Amygdala (tissue), 56 donors: ENCODE data around the gene RBM25.
"Not testable (repeated sequence)": the region's sequence is repeated elsewhere in the genome, so short reads cannot be mapped to it uniquely, and the experiment has no call there.

Source experiments
- DNase-seq, 56 donors: peaks; one replicate each; lab custom pipeline; 2025; lab: John Stamatoyannopoulos, UW

The RBM25 gene

GRCh38 chr14:73058224-73058921, at the start of gene RBM25:
Gene RBM25, plus strand, starts transcription at chr14:73058534. Its CDS starts 13,108 bp downstream, at chr14:73071642.
- DNase-seq: peak; percentile 67 to 98 (median 94)

- not testable (repeated sequence) for DNase-seq
Observed at GRCh38 chr14:73011189-73011588, 47.1 kb upstream of the RBM25 start.

GRCh38 chr14:73014105-73014504, 44.2 kb upstream of the RBM25 start:
- DNase-seq: no peak

DNA sequence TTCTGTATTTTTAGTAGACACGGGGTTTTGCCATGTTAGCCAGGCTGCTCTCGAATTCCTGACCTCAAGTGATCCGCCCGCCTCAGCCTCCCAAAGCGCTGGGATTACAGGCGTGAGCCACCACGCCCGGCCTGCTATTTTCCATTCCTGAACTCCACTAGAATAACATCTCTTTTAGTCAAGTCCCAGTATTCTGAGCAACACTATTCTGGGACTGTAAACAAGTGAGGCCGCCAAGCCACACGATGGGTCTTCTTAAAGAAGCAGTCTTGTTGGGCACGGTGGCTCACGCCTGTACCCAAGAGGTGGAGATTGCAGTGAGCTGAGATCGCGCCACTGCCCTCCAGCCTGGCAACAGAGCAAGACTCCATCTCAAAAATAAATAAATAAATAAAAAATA, 42.8 kb upstream of the RBM25 start:
- DNase-seq: not testable (repeated sequence)

- not testable (repeated sequence) for DNase-seq
Observed at GRCh38 chr14:73016011-73016410, 42.3 kb upstream of the RBM25 start.

DNA sequence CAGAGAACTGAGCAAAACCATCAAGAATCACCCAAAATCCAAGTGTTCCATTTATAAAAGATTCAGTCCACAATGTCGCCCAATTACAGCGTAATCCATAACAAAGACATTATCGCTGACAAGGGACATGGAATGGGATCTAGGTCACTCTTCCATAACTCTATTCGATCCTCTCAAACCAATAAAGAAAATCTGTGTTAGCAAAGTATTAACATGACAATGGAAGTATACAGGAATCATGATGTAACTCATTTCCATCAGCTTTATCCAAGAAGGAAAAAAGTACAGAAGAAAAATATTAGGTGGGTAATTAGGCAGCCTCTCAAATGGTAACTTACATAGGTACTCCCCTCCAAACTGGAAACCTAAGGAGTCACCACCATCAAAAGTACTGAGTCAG, 36.3 kb upstream of the RBM25 start:
- no peak for DNase-seq

DNA sequence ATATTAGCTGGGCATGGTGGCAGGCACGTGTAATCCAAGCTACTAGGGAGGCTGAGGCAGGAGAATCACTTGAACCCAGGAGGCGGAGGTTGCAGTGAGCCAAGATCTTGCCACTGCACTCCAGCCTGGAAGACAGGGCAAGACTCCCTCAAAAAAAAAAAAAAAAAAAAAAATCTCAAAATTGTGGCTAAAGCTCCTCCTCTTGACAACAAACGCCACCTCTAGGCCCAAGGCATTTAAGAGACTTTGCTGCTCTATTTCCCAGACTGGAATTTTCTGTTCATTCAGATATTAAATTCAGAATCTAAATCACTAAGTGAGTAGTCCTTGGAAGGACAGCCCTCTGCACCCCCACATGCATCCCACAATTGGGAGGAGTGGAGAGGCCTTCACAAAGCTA, 32.8 kb upstream of the RBM25 start:
- DNase-seq: no peak

- peak in 9 of 56 donors; percentile 18 to 80 (median 40) for DNase-seq
Observed at GRCh38 chr14:73026243-73026844, 32.0 kb upstream of the RBM25 start.

DNA sequence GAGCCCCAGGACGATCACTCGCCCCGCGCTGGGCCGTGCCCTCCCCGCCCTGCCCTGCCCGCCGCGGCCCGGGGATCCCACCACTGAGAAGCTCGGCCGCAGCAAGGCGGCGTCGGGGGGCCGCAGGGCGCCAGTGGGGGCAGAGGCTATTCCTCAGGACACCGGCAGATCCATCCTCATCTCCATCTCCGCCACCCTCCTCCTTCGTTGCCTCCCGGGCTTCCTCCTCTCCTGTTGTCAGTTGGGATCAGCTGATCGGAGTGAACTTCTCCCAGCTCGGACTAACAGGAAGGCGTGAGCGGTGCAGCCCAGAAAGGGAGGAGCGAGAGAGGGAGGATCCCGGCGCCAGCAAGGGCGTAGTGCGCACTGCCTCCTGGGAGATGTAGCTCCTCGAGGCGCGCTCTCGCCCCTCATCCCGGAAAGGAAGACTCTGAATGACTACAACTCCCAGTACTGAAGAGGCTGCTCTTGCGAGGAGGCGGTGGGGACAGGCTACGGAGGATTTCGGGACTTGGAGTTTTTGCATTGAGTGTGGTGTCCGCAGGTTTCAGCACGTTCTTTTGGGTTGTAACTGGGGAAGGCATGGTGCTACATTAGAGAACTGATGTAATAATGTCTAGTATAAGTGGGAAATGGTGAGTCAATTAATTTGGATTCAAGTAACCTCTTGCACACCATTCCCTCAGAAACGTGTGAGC, 31.3 kb upstream of the RBM25 start, which contains the start of gene ZFYVE1:
ZFYVE1 (minus strand) TSS at position 262 of the 698 bp plus-strand sequence. CDS start 2,598 bp downstream, outside the sequence.
- DNase-seq: peak; percentile 64 to 99 (median 98)

- no peak for DNase-seq
Observed at GRCh38 chr14:73027546-73027945, 30.8 kb upstream of the RBM25 start.

DNA sequence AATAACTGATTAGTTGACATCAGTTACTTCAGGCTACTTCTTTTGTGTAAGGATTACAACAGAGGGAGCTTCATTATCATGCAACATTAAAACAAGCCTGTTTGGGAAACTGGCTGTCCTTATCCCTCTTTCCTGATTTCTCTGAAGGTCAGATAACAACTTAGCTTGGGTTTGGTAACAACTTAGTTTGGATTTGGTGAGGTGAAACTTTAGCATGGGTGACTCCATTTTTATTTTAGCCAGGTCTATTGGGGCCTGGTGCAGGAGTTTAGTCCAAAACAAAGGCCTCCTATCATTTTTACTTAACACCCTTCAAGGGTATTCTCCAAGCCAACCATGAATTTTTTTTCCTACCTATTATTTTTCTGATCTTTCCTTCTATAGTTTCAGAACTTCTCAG, 30.4 kb upstream of the RBM25 start:
- no peak for DNase-seq

DNA sequence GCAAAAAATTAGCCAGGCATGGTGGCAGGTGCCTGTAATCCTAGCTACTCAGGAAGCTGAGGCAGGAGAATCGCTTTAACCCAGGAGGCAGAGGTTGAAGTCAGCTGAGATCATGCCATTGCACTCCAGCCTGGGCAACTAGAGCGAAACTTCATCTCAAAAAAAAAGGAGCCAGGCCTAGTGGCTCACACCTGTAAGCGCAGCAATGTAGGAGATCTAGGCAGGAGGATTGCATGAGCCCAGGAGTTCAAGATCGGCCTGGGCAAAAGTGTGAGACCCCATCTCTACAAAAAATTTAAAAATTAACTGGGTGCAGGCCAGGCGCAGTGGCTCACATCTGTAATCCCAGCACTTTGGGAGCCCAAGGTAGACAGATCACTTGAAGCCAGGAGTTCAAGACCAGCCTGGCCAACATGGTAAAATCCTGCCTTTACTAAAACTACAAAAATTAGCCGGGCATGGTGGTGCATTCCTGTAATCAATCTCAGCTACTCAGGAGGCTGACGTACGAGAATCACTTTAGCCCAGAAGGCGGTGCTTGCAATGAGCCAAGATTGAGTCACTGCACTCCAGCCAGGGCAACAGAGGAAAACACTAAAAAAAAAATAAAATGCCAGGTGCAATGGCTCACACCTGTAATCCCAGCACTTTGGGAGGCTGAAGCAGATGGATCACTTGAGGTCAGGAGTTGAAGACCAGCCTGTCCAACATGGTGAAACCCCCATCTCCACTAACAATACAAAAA, 21.5 kb upstream of the RBM25 start:
- DNase-seq: not testable (repeated sequence)

GRCh38 chr14:73047808-73048207, 10.5 kb upstream of the RBM25 start:
- DNase-seq: no peak

GRCh38 chr14:73049428-73049827, 8.9 kb upstream of the RBM25 start:
- no peak for DNase-seq

DNA sequence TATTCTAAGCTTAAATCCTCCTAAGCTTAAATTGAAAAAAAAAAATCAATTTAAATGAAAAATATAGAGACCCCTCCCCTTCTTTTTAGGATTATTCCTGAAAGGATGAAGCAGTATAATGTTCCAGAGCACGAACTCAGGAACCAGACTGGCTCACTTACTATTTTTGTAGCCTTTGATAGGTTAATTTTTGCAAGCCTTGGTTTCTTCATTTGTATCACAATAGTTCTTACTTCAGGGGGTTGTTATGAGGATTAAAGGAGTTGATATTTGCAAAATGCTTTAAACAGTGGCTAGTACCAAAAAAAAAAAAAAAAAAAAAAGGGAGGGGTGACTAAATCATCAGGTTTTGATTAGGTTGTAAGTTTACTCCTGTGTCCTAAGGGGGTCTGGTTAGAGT, 3.1 kb upstream of the RBM25 start:
- no peak for DNase-seq

- no peak for DNase-seq
Observed at GRCh38 chr14:73057944-73058223, 450 bp upstream of the RBM25 start.

DNA sequence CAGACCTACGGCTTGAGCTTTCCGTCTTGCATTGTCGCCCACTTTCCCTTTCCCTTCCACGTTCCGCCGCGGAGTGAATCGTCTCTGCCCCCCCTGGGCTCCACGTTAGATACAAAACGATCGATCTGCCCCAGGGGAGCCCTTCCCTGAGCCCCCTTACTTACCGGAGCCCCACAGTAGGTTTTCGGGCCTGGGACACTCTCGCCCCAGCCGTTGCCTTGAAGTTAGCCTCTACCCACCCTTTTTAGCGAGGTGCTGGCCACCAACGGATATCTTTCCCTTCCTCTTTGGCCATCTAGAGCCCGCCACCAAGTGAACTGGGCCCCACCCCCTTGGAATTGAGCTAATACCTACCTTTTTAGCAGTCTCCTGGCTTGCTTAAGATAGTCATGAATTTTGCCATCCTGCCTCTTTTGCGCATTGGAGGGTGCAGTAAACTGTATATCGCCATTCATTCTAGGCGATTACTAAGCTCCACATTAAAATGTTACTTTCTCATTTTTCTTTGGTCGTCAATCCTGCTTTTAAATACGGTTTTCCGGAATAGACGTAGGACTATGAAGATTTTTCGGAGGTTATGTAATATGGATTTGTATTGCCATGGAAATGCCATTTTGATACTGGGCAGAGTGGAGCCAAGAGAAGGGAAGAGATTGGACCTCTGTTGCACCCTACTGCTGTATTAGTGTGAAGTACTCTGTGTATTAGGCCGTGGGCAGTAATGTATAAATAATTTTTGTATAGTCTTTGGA, 764 bp downstream of the RBM25 start:
- DNase-seq: peak in 19 of 56 donors; percentile 10 to 70 (median 42)

GRCh38 chr14:73069585-73069984, 11.3 kb downstream of the RBM25 start:
- DNase-seq: no peak

DNA sequence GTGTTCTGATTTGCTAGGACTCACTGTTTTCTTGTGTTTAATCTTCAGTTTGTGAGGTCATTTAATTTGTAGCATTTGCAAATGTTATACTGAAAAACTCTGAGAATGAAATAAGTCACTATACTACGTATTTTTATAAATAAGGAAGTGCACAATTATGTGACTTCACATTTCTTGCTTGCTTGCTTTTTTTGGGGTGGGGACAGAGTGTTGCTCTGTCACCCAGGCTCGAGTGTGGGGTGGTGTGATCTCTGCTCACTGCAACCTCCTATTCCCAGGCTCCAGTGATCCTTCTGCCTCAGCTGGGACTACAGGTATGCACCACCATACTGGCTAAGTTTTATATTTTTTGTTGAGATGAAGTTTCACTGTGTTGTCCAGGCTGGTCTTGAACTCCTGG, 32.7 kb downstream of the RBM25 start:
- no peak for DNase-seq

DNA sequence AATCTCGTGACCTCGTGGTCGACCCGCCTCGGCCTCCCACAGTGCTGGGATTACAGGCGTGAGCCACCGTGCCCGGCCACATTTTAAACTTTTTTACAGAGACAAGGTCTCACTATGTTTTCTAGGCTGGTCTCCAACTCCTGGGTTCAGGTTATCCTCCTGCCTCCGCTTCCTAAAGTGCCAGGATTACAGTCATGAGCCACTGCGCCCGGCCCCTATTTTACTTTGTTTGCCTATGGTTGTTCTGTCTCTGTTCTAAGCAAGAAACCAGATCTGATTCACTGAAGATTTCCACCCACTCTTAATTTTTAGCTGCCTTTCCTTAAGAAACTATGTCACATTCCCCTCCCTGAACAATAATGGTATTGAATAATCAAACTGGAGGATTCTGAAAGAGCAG, 39.1 kb downstream of the RBM25 start:
- no peak for DNase-seq
